OCI-LY7 (cell line): ENCODE measurements around the gene DNAJC3.

Source experiments
- CTCF ChIP-seq: fragments of 200-600 bp; sonication (generic); conservative IDR thresholded peaks from 2 replicates; pipeline ENCODE4 v1.5.1; 2014; ENCODE audit warnings: mild to moderate bottlenecking, antibody characterized with exemption, low read length, moderate library complexity, mixed read lengths
- EZH2phosphoT487 ChIP-seq: fragments of 200-600 bp; sonication (generic); IDR thresholded peaks from 2 replicates; pipeline ENCODE4 v1.6.1; 2018; ENCODE audit warnings: low read depth, borderline replicate concordance, mild to moderate bottlenecking, mixed run types, antibody characterized with exemption, low read length, moderate library complexity, mixed read lengths

GRCh38 chr13:95643571-95643935, 33.4 kb upstream of the DNAJC3 start:
- TF ChIP-seq CTCF (no peak), EZH2phosphoT487 (no peak)
